CD4-positive, CD25-positive, alpha-beta regulatory T cell (primary cell): ENCODE data around the gene FAF2. TPM values are rescaled to one million over a fixed set of nuclear protein-coding genes. Genes with fewer than 3 reads are reported as not detected.
"Not testable (repeated sequence)": the region's sequence is repeated elsewhere in the genome, so short reads cannot be mapped to it uniquely, and the experiment has no call there.

Experiments
- ATAC-seq, 2 donors: fragments of 150-1000 bp; cut with Tn5 transposase; one replicate each; pipeline ENCODE4 v1.10.0; 2021; ENCODE audit warnings: low read depth in 2 of 2, moderate number of reproducible peaks in 2 of 2, moderate library complexity in 1 of 2
- DNase-seq, 3 donors: peaks; one replicate each; pipeline versions ENCODE4 v3.0.0 to v3.0.0-alpha.2; 2012 to 2022; ENCODE audit warnings: mixed read lengths in 1 of 3
- H3K27ac ChIP-seq: one replicate; pipeline ENCODE4 v1.7.0; 2013; ENCODE audit warnings: mild to moderate bottlenecking, low read length; ENCODE audit not compliant: insufficient read depth, poor library complexity, severe bottlenecking
- H3K27me3 ChIP-seq: one replicate; pipeline ENCODE4 v1.7.0; 2013; ENCODE audit warnings: low read length; ENCODE audit not compliant: control insufficient read depth, insufficient read depth
- H3K36me3 ChIP-seq: one replicate; pipeline ENCODE4 v1.7.0; 2013; ENCODE audit warnings: mild to moderate bottlenecking, low read length, moderate library complexity; ENCODE audit not compliant: control insufficient read depth, insufficient read depth
- H3K4me1 ChIP-seq: 2 replicates; pipeline ENCODE4 v1.7.0; 2013; ENCODE audit warnings: mild to moderate bottlenecking, low read length; ENCODE audit not compliant: insufficient read depth, control insufficient read depth, poor library complexity, severe bottlenecking
- H3K4me3 ChIP-seq: one replicate; pipeline ENCODE4 v1.7.0; 2013; ENCODE audit warnings: low read depth, mild to moderate bottlenecking, low read length, moderate library complexity
- H3K9me3 ChIP-seq, 2 experiments: 1 replicate in 1 of 2; 2 replicates in 1 of 2; pipeline ENCODE4 v1.7.0; 2013; ENCODE audit warnings: low read length in 2 of 2, mild to moderate bottlenecking in 1 of 2, moderate library complexity in 1 of 2; ENCODE audit not compliant: control insufficient read depth in 2 of 2
- H3K27ac Mint-ChIP-seq, 3 donors: one replicate each; pipeline ENCODE4 v1.8.0; 2020 to 2022; ENCODE audit warnings: mild to moderate bottlenecking in 3 of 3, mixed read lengths in 3 of 3, moderate library complexity in 2 of 3
- H3K27me3 Mint-ChIP-seq: one replicate; pipeline ENCODE4 v1.8.0; 2022; ENCODE audit warnings: mild to moderate bottlenecking, mixed read lengths
- H3K36me3 Mint-ChIP-seq: one replicate; pipeline ENCODE4 v1.8.0; 2020; ENCODE audit warnings: mixed read lengths
- H3K4me1 Mint-ChIP-seq, 4 donors: one replicate each; pipeline ENCODE4 v1.8.0; 2020 to 2022; ENCODE audit warnings: mixed read lengths in 4 of 4, mild to moderate bottlenecking in 1 of 4
- H3K4me3 Mint-ChIP-seq, 4 donors: one replicate each; pipeline ENCODE4 v1.8.0; 2020 to 2022; ENCODE audit warnings: mild to moderate bottlenecking in 4 of 4, mixed read lengths in 4 of 4, moderate library complexity in 3 of 4
- H3K9me3 Mint-ChIP-seq, 7 donors: one replicate each; pipeline ENCODE4 v1.8.0; 2020 to 2022; ENCODE audit warnings: mixed read lengths in 7 of 7, mild to moderate bottlenecking in 3 of 7, moderate library complexity in 2 of 7
- polyA plus RNA-seq, 4 donors: library from polyadenylated mRNA; unstranded; fragments of 300-500 nt; fragmentation: Illumina TruSeq; gene quantifications; one replicate each; pipeline ENCODE4 v1.2.3, GENCODE V29; 2021
- total RNA-seq: library from RNA; stranded (reverse); gene quantifications from one replicate; pipeline ENCODE4 v1.2.3, GENCODE V29; 2022

The FAF2 gene
- total and polyA plus RNA-seq, 5 donors from 2014 or later = 8.8 to 31.8 (median 14.4) TPM

DNA sequence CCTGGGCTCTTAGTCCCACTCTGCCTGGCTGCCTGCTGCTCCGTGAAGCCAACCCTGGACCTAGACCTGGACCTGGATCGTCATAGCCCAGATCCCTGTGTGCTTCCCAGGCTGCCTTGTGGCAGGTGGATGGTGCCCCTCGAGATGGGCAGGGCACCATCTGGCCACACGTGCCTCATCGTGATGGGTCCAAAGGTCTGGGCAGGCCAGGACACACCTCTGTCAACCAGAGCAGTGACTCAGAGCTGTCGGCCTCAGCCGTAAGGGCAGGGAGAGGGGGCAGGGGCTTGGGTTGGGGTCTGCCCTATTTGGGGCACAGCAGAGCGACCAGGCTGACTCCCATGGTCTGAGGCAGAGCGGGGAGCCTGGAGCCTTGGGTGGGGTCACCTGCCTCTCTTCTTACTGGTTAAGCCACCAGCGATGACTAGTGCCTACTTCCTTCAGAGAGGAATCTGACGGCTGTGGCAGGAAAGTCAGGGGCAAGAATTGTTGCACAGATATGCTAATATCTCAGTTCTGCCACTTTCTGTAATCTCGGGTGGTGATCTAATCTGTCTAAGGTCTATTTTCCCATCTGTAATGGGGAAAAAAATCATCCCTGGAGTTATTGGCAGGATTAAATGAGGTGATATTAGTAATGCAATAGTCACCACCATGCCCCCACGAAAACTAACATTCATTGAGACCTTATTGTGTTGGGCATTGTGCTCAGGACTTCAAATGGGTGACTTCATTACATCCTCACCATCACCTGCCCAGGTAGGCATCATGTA lies 97.7 kb downstream of the FAF2 start:
- no peak for ATAC-seq
- Mint-ChIP-seq H3K4me1 (peaks cover 0 to 69% (median 30%) of the 10 kb centered on the region in 4 donors), H3K27ac (peak overlapping the region in 2 of 3 donors; percentile 25 to 92), H3K4me3 (peak overlapping the region in 3 of 4 donors; percentile 4 to 77 (median 15)), H3K9me3 (no peaks in the 10 kb centered on the region), H3K27me3 (peaks cover 4% of the 10 kb centered on the region), H3K36me3 (no peaks in the 10 kb centered on the region)
- no peaks in the 10 kb centered on the region for H3K9me3 ChIP-seq
- peaks cover 37% of the 10 kb centered on the region for H3K4me1 ChIP-seq
- H3K27me3 ChIP-seq = no peaks in the 10 kb centered on the region
- DNase-seq = no peak
- no peak overlapping the region for H3K4me3 ChIP-seq
- H3K27ac ChIP-seq = peak overlapping the region; percentile 14
- no peaks in the 10 kb centered on the region for H3K36me3 ChIP-seq

DNA sequence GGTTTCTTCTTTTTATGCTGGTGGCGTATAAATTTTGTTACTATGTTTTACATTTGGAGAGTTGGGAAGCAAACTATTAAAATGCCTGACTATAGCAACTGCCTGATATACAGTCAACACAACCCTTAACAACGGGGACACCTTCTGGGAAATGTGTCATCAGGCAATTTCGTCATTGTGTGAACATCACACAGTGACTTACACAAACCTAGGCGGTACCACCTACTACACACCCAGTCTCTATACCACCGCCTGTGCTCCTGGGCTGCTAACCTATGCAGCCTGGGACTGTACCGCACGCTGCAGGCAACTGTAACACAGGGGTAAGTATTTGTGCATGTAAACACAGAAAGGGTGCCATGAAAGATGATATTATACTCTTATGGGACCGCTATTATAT lies 99.6 kb downstream of the FAF2 start:
- DNase-seq (no peak), ATAC-seq (no peak)
- Histone ChIP-seq H3K4me1 (peaks cover 19% of the 10 kb centered on the region), H3K9me3 (no peaks in the 10 kb centered on the region), H3K27ac (no peak overlapping the region), H3K36me3 (no peaks in the 10 kb centered on the region), H3K4me3 (no peak overlapping the region), H3K27me3 (no peaks in the 10 kb centered on the region)
- H3K27me3 Mint-ChIP-seq = peaks cover 7% of the 10 kb centered on the region
- H3K27ac Mint-ChIP-seq = peak overlapping the region; percentile 62 to 73 (median 71)
- H3K9me3 Mint-ChIP-seq = no peaks in the 10 kb centered on the region
- peak overlapping the region in 1 of 4 donors; percentile 6 for H3K4me3 Mint-ChIP-seq
- H3K36me3 Mint-ChIP-seq = no peaks in the 10 kb centered on the region
- peaks cover 0 to 65% (median 20%) of the 10 kb centered on the region in 4 donors for H3K4me1 Mint-ChIP-seq

DNA sequence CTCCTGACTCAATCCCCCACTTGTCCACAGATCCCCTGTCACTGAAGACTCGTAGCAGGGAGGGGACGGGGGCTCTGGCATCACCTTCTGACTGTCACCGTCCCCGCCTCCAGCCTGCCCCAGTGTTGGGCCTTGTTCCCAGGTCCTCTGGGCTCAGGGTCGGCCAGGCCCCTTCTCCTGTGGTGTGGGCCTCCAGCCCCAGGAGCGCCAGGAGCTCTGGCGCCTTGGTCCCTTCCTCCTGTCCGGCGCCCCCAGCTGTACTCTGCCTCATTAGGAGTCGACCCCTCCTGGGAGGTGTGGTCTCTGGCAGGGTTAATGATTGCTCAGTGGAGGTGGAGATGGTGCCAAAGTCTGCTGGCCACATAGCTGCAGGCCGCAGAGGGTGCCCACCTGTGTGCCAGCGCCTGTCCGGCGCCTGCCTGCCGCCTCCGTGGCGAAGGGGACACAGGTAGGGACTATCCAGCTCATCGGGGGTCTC lies 100.8 kb downstream of the FAF2 start, which contains the start of gene CDHR2:
Gene CDHR2 (plus strand): TSS at position 376 of the 478 bp plus-strand sequence. CDS start 16,011 bp downstream, outside the sequence.
- Histone ChIP-seq H3K4me1 (peaks cover 16% of the 10 kb centered on the region), H3K27me3 (no peaks in the 10 kb centered on the region), H3K9me3 (no peaks in the 10 kb centered on the region), H3K27ac (peak within 1 kb of the TSS; percentile 19), H3K4me3 (no peak within 1 kb of the TSS), H3K36me3 (no peaks in the 10 kb centered on the region)
- ATAC-seq (no peak), DNase-seq (no peak)
- Mint-ChIP-seq H3K36me3 (no peaks in the 10 kb centered on the region), H3K4me1 (peaks cover 0 to 72% (median 20%) of the 10 kb centered on the region in 4 donors), H3K9me3 (peaks cover 0 to 2% (median 0%) of the 10 kb centered on the region in 7 donors), H3K27ac (peak within 1 kb of the TSS; percentile 73 to 87 (median 87)), H3K27me3 (peaks cover 7% of the 10 kb centered on the region), H3K4me3 (no peak within 1 kb of the TSS)

DNA sequence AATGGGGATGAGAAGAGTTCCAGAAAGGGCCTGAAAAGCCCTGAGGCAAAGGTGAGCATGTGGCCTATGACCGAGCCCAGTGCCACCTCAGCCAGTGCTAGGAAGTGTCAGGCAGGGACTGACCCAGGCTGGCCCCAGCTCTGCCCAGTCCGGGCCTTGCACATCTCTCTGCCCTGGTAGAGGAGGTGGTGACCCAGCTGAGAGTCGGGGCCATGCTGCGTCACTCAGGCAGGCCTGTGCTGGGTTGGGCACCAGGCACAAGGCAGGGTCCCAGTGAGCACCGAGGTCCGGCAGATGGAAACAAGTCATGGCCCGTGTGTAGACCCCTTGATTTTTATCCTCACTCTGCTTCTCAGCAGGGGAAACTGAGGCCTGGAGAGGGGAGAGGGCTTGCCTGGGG lies 101.7 kb downstream of the FAF2 start:
- Histone ChIP-seq H3K36me3 (no peaks in the 10 kb centered on the region), H3K9me3 (no peaks in the 10 kb centered on the region), H3K27ac (no peak overlapping the region), H3K4me1 (peaks cover 15% of the 10 kb centered on the region), H3K27me3 (no peaks in the 10 kb centered on the region), H3K4me3 (no peak overlapping the region)
- DNase-seq = no peak
- Mint-ChIP-seq H3K4me3 (no peak overlapping the region), H3K36me3 (no peaks in the 10 kb centered on the region), H3K27me3 (peaks cover 7% of the 10 kb centered on the region), H3K4me1 (peaks cover 2 to 72% (median 18%) of the 10 kb centered on the region in 4 donors), H3K27ac (peak overlapping the region; percentile 64 to 87 (median 87)), H3K9me3 (peaks cover 0 to 2% (median 0%) of the 10 kb centered on the region in 7 donors)
- ATAC-seq = no peak

GRCh38 chr5:176550275-176550831 lies 102.2 kb downstream of the FAF2 start:
- H3K4me3 ChIP-seq = no peak overlapping the region
- H3K36me3 ChIP-seq = no peaks in the 10 kb centered on the region
- Mint-ChIP-seq H3K36me3 (no peaks in the 10 kb centered on the region), H3K4me3 (peak overlapping the region in 1 of 4 donors; percentile 43), H3K9me3 (peaks cover 0 to 2% (median 0%) of the 10 kb centered on the region in 7 donors), H3K4me1 (peaks cover 7 to 72% (median 17%) of the 10 kb centered on the region in 4 donors), H3K27me3 (peaks cover 7% of the 10 kb centered on the region), H3K27ac (peak overlapping the region; percentile 68 to 87 (median 87))
- DNase-seq = no peak
- no peaks in the 10 kb centered on the region for H3K9me3 ChIP-seq
- ATAC-seq = no peak
- no peaks in the 10 kb centered on the region for H3K27me3 ChIP-seq
- peak overlapping the region; percentile 19 for H3K27ac ChIP-seq
- peaks cover 18% of the 10 kb centered on the region for H3K4me1 ChIP-seq

DNA sequence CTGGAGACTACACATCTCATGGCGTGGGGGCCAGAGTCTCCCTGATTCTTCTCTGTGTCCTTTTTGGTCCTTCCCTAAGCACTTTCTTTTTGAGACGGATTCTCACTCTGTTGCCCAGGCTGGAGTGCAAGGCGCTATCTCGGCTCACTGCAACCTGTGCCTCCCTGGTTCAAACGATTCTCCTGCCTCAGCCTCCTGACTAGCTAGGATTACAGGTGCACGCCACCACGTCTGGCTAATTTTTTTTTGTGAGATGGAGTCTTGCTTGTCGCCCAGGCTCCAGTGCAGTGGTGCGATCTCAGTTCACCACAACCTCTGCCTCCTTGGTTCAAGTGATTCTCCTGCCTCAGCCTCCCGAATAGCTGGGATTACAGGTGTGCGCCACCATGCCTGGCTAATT lies 102.8 kb downstream of the FAF2 start:
- H3K4me3 Mint-ChIP-seq = peak overlapping the region in 1 of 4 donors; percentile 43
- peak overlapping the region; percentile 68 to 87 (median 87) for H3K27ac Mint-ChIP-seq
- not testable (repeated sequence) for H3K27me3 Mint-ChIP-seq, ATAC-seq, H3K27me3 ChIP-seq, H3K36me3 ChIP-seq, H3K4me3 ChIP-seq, H3K36me3 Mint-ChIP-seq, H3K9me3 ChIP-seq, H3K9me3 Mint-ChIP-seq, DNase-seq
- peak overlapping the region; percentile 19 for H3K27ac ChIP-seq
- peaks cover 11 to 72% (median 15%) of the 10 kb centered on the region in 4 donors for H3K4me1 Mint-ChIP-seq
- H3K4me1 ChIP-seq = peaks cover 23% of the 10 kb centered on the region

DNA sequence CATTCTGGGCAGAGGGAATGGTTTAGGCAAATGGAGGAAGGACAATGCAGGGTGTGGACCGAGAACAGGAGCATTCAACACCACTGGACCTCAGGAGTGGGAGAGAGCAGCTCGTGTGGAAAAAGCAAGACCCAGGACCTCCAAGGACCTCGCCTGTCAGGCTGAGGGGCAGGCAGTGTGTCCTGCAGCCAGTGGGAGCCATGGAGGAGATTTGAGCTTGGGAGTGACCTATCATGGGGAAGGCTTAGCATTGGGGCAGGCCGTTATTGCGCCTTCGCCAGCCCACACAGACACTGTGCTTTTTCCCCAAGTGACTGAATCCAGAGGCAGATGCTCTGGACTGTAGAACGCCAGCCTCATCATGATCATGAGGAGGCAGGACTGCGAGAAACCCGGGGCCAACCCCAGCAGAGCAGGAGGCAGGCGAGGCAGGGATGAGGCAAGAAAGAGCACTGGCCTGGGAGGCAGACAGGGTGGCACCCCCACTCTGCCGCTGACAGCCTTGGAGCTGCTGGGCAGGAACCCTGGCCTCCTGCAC lies 104.2 kb downstream of the FAF2 start:
- no peaks in the 10 kb centered on the region for H3K36me3 ChIP-seq
- H3K27me3 ChIP-seq = no peaks in the 10 kb centered on the region
- H3K4me1 ChIP-seq = peaks cover 23% of the 10 kb centered on the region
- peaks cover 0 to 2% (median 0%) of the 10 kb centered on the region in 7 donors for H3K9me3 Mint-ChIP-seq
- no peaks in the 10 kb centered on the region for H3K36me3 Mint-ChIP-seq
- H3K4me3 ChIP-seq = no peak overlapping the region
- H3K4me1 Mint-ChIP-seq = peaks cover 7 to 71% (median 16%) of the 10 kb centered on the region in 4 donors
- DNase-seq (no peak), ATAC-seq (no peak)
- no peaks in the 10 kb centered on the region for H3K9me3 ChIP-seq
- H3K27ac ChIP-seq = no peak overlapping the region
- peak overlapping the region; percentile 67 to 90 (median 79) for H3K27ac Mint-ChIP-seq
- H3K27me3 Mint-ChIP-seq = peaks cover 7% of the 10 kb centered on the region
- H3K4me3 Mint-ChIP-seq = no peak overlapping the region
